ENCODE results near the gene DDX31. TPM values are rescaled to one million over a fixed set of nuclear protein-coding genes. Genes with fewer than 3 reads are reported as not detected.

DDX31 gene
- total RNA-seq, 1 experiment from 2014 or later, result 28.4 TPM

- Histone ChIP-seq H3K9me3 (replicated peaks) (peaks cover 16% of the 10 kb centered on the region), H3K36me3 (peaks cover 32% of the 10 kb centered on the region), H3K27me3 (no peaks in the 10 kb centered on the region), H3K4me3 (no peak overlapping the region), H3K4me1 (no peaks in the 10 kb centered on the region), H3K27ac (no peak overlapping the region)
- DNase-seq, result peak in 1 of 2 experiments; percentile 35
These were observed 24.4 kb upstream of the DDX31 start for GRCh38 chr9:132694144-132694543.

- H3K36me3 ChIP-seq, result peaks cover 62% of the 10 kb centered on the region
- no peaks in the 10 kb centered on the region for H3K9me3 ChIP-seq (replicated peaks)
- H3K4me3 ChIP-seq, result no peak overlapping the region
- no peak overlapping the region for H3K27ac ChIP-seq
- no peaks in the 10 kb centered on the region for H3K4me1 ChIP-seq
- no peak for DNase-seq
- H3K27me3 ChIP-seq, result no peaks in the 10 kb centered on the region
These were observed 20.9 kb upstream of the DDX31 start for GRCh38 chr9:132690696-132691095.

- H3K27me3 ChIP-seq, result no peaks in the 10 kb centered on the region
- no peak for DNase-seq
- no peak overlapping the region for H3K4me3 ChIP-seq
- no peaks in the 10 kb centered on the region for H3K4me1 ChIP-seq
- peaks cover 85% of the 10 kb centered on the region for H3K36me3 ChIP-seq
- H3K9me3 ChIP-seq (replicated peaks), result no peaks in the 10 kb centered on the region
- no peak overlapping the region for H3K27ac ChIP-seq
These were observed 14.1 kb upstream of the DDX31 start for GRCh38 chr9:132683873-132684272.

GRCh38 chr9:132681561-132681960, 11.8 kb upstream of the DDX31 start:
- Histone ChIP-seq H3K27me3 (no peaks in the 10 kb centered on the region), H3K9me3 (replicated peaks) (no peaks in the 10 kb centered on the region), H3K4me3 (no peak overlapping the region), H3K36me3 (peaks cover 81% of the 10 kb centered on the region), H3K27ac (no peak overlapping the region), H3K4me1 (no peaks in the 10 kb centered on the region)
- no peak for DNase-seq

GRCh38 chr9:132679946-132680625, 10.3 kb upstream of the DDX31 start:
- no peak overlapping the region for H3K4me3 ChIP-seq
- no peaks in the 10 kb centered on the region for H3K9me3 ChIP-seq (replicated peaks)
- no peak for DNase-seq
- no peaks in the 10 kb centered on the region for H3K4me1 ChIP-seq
- H3K27ac ChIP-seq, result no peak overlapping the region
- H3K27me3 ChIP-seq, result no peaks in the 10 kb centered on the region
- peaks cover 67% of the 10 kb centered on the region for H3K36me3 ChIP-seq

GRCh38 chr9:132677976-132678375, 8.2 kb upstream of the DDX31 start:
- no peak for DNase-seq
- Histone ChIP-seq H3K27ac (no peak overlapping the region), H3K4me1 (no peaks in the 10 kb centered on the region), H3K4me3 (no peak overlapping the region), H3K9me3 (replicated peaks) (no peaks in the 10 kb centered on the region), H3K27me3 (no peaks in the 10 kb centered on the region), H3K36me3 (peaks cover 49% of the 10 kb centered on the region)

GRCh38 chr9:132674485-132674884, 4.7 kb upstream of the DDX31 start:
- Histone ChIP-seq H3K36me3 (peaks cover 23% of the 10 kb centered on the region), H3K9me3 (replicated peaks) (no peaks in the 10 kb centered on the region), H3K4me3 (no peak overlapping the region), H3K4me1 (peaks cover 7% of the 10 kb centered on the region; the same call in 1 of the 2 replicates), H3K27ac (no peak overlapping the region), H3K27me3 (no peaks in the 10 kb centered on the region)
- no peak for DNase-seq

GRCh38 chr9:132673355-132673754, 3.6 kb upstream of the DDX31 start:
- Histone ChIP-seq H3K4me3 (no peak overlapping the region), H3K27ac (no peak overlapping the region), H3K27me3 (no peaks in the 10 kb centered on the region), H3K9me3 (replicated peaks) (no peaks in the 10 kb centered on the region), H3K4me1 (peaks cover 7% of the 10 kb centered on the region; the same call in 1 of the 2 replicates), H3K36me3 (peaks cover 12% of the 10 kb centered on the region)
- DNase-seq, result peak; percentile 11 to 22

GRCh38 chr9:132672413-132672690, 2.6 kb upstream of the DDX31 start:
- peaks cover 7% of the 10 kb centered on the region; the same call in 1 of the 2 replicates for H3K4me1 ChIP-seq
- H3K4me3 ChIP-seq, result no peak overlapping the region
- peaks cover 2% of the 10 kb centered on the region for H3K36me3 ChIP-seq
- H3K27me3 ChIP-seq, result no peaks in the 10 kb centered on the region
- no peak for DNase-seq
- no peaks in the 10 kb centered on the region for H3K9me3 ChIP-seq (replicated peaks)
- H3K27ac ChIP-seq, result no peak overlapping the region

- H3K27ac ChIP-seq, result no peak overlapping the region
- H3K27me3 ChIP-seq, result no peaks in the 10 kb centered on the region
- no peaks in the 10 kb centered on the region for H3K9me3 ChIP-seq (replicated peaks)
- H3K4me3 ChIP-seq, result peak overlapping the region; percentile 96
- no peak for DNase-seq
- peaks cover 7% of the 10 kb centered on the region; the same call in 1 of the 2 replicates for H3K4me1 ChIP-seq
- peaks cover 2% of the 10 kb centered on the region for H3K36me3 ChIP-seq
These were observed 2.0 kb upstream of the DDX31 start for GRCh38 chr9:132671620-132672412.

GRCh38 chr9:132670457-132671391, 941 bp upstream of the DDX31 start, which contains the start of gene GTF3C4:
GTF3C4 (plus strand) TSS chr9:132670464; CDS start chr9:132670599, 135 bp downstream.
- no peaks in the 10 kb centered on the region for H3K27me3 ChIP-seq
- no peaks in the 10 kb centered on the region for H3K9me3 ChIP-seq (replicated peaks)
- peak; percentile 53 to 54 for DNase-seq
- H3K4me3 ChIP-seq, result peak within 1 kb of the TSS; percentile 96
- peak within 1 kb of the TSS; percentile 94 for H3K27ac ChIP-seq
- H3K36me3 ChIP-seq, result peaks cover 2% of the 10 kb centered on the region
- H3K4me1 ChIP-seq, result peaks cover 7% of the 10 kb centered on the region; the same call in 1 of the 2 replicates

- Histone ChIP-seq H3K4me3 (peak overlapping the region; percentile 96), H3K36me3 (peaks cover 5% of the 10 kb centered on the region), H3K9me3 (replicated peaks) (no peaks in the 10 kb centered on the region), H3K27ac (peak overlapping the region; percentile 94), H3K4me1 (peaks cover 7% of the 10 kb centered on the region; the same call in 1 of the 2 replicates), H3K27me3 (no peaks in the 10 kb centered on the region)
- DNase-seq, result peak; percentile 80 to 82
These were observed 475 bp downstream of the DDX31 start for GRCh38 chr9:132669319-132669697.

- Histone ChIP-seq H3K4me3 (no peak overlapping the region), H3K27me3 (no peaks in the 10 kb centered on the region), H3K4me1 (no peaks in the 10 kb centered on the region), H3K36me3 (peaks cover 31% of the 10 kb centered on the region), H3K9me3 (replicated peaks) (no peaks in the 10 kb centered on the region), H3K27ac (no peak overlapping the region)
- DNase-seq, result no peak
These were observed 5.9 kb downstream of the DDX31 start for GRCh38 chr9:132663851-132664250.

- peaks cover 39% of the 10 kb centered on the region for H3K36me3 ChIP-seq
- no peak overlapping the region for H3K4me3 ChIP-seq
- no peak for DNase-seq
- H3K9me3 ChIP-seq (replicated peaks), result no peaks in the 10 kb centered on the region
- no peaks in the 10 kb centered on the region for H3K27me3 ChIP-seq
- H3K4me1 ChIP-seq, result no peaks in the 10 kb centered on the region
- no peak overlapping the region for H3K27ac ChIP-seq
These were observed 6.7 kb downstream of the DDX31 start for GRCh38 chr9:132663117-132663516.

Measured in SJCRH30 (cell line).